B cell (primary cell): Measurements from ENCODE around the gene TTLL8. TPM values are rescaled to one million over a fixed set of nuclear protein-coding genes. Genes with fewer than 3 reads are reported as not detected.

ENCODE experiments used
- ATAC-seq: fragments of 200-7000 bp; cut with Tn5 transposase; one replicate; pipeline ENCODE4 v1.10.0; 2021; ENCODE audit warnings: low read depth, mild to moderate bottlenecking, moderate number of reproducible peaks, moderate library complexity
- CTCF ChIA-PET: fragments of 350-600 bp; sonication (Branson Sonifier 250); formaldehyde crosslinking; loops from one replicate; lab custom pipeline; 2021; ENCODE audit warnings: antibody characterized with exemption, inconsistent platforms; lab: Charles Lee
- POLR2A ChIA-PET: fragments of 350-600 bp; sonication (Branson Sonifier 250); formaldehyde crosslinking; loops from one replicate; lab custom pipeline; 2021; ENCODE audit warnings: antibody characterized with exemption; lab: Charles Lee
- DNase-seq: peaks from one replicate; pipeline ENCODE4 v3.0.0; 2013
- H2AFZ ChIP-seq: 2 replicates; pipeline ENCODE4 v1.6.1; 2012; ENCODE audit warnings: mild to moderate bottlenecking, low read depth, low read length; ENCODE audit not compliant: insufficient read depth, poor library complexity, severe bottlenecking
- H3K27ac ChIP-seq, 2 donors: 1 replicate in 1 of 2; 2 replicates in 1 of 2; pipeline ENCODE4 v1.5.1; 2012 to 2013; ENCODE audit warnings: low read length in 2 of 2, mild to moderate bottlenecking in 2 of 2, moderate library complexity in 1 of 2
- H3K27me3 ChIP-seq, 4 experiments: fragments of 200-600 bp in 1 of 4; sonication (generic) in 1 of 4; replicated peaks in 1 of 4; 1 replicate in 2 of 4; 2 replicates in 2 of 4; pipeline versions ENCODE4 v1.6.1 to v1.7.0; 2013 to 2016; ENCODE audit warnings: low read length in 3 of 4, mild to moderate bottlenecking in 2 of 4, mixed read lengths in 1 of 4, moderate library complexity in 1 of 4; ENCODE audit not compliant: insufficient read depth in 4 of 4, control insufficient read depth in 3 of 4; ENCODE audit errors: control extremely low read depth in 1 of 4
- H3K36me3 ChIP-seq, 2 experiments: replicated peaks in 1 of 2; 1 replicate in 1 of 2; 2 replicates in 1 of 2; pipeline versions ENCODE4 v1.6.1 to v1.7.1; 2013; ENCODE audit warnings: low read length in 1 of 2; ENCODE audit not compliant: insufficient read depth in 2 of 2, control insufficient read depth in 1 of 2; ENCODE audit errors: control extremely low read depth in 1 of 2, extremely low read depth in 1 of 2
- H3K4me1 ChIP-seq, 2 donors: fragments of 200-600 bp in 1 of 2; sonication (generic) in 1 of 2; 1 replicate in 1 of 2; 2 replicates in 1 of 2; pipeline versions ENCODE4 v1.5.1 to v1.6.1; 2013 to 2017; ENCODE audit warnings: low read length in 2 of 2; ENCODE audit not compliant: control insufficient read depth in 2 of 2, insufficient read depth in 2 of 2
- H3K4me2 ChIP-seq: replicated peaks from 2 replicates; pipeline ENCODE3; 2012; ENCODE audit warnings: mild to moderate bottlenecking, low read depth, low read length; ENCODE audit not compliant: poor library complexity, severe bottlenecking
- H3K4me3 ChIP-seq, 5 experiments: fragments of 200-600 bp in 1 of 5; sonication (generic) in 1 of 5; 1 replicate in 3 of 5; 2 replicates in 2 of 5; pipeline versions ENCODE4 v1.5.1 to v1.7.0; 2011 to 2016; ENCODE audit warnings: low read length in 4 of 5, mild to moderate bottlenecking in 4 of 5, low read depth in 2 of 5, control low read depth in 1 of 5, moderate library complexity in 1 of 5; ENCODE audit not compliant: insufficient read depth in 1 of 5; ENCODE audit errors: control extremely low read depth in 1 of 5, extremely low read depth in 1 of 5
- H3K79me2 ChIP-seq: fragments of 200-600 bp; sonication (generic); one replicate; pipeline ENCODE4 v1.6.0; 2016; ENCODE audit warnings: low read length; ENCODE audit not compliant: control insufficient read depth, insufficient read depth
- H3K9ac ChIP-seq: fragments of 200-600 bp; sonication (generic); 2 replicates; pipeline ENCODE4 v1.6.1; 2017; ENCODE audit warnings: mild to moderate bottlenecking, low read length, moderate library complexity
- H3K9me3 ChIP-seq, 3 donors: one replicate each; pipeline versions ENCODE4 v1.6.1 to v1.7.1; 2013; ENCODE audit warnings: low read length in 2 of 3; ENCODE audit not compliant: control insufficient read depth in 2 of 3, insufficient read depth in 1 of 3; ENCODE audit errors: control extremely low read depth in 1 of 3
- H4K20me1 ChIP-seq: 2 replicates; pipeline ENCODE4 v1.6.0; 2012; ENCODE audit warnings: mild to moderate bottlenecking, low read length; ENCODE audit not compliant: insufficient read depth, control insufficient read depth, poor library complexity, severe bottlenecking
- H3K27ac Mint-ChIP-seq: one replicate; pipeline ENCODE4 v1.8.0; 2021; ENCODE audit warnings: mixed read lengths
- H3K27me3 Mint-ChIP-seq: one replicate; pipeline ENCODE4 v1.8.0; 2021; ENCODE audit warnings: mixed read lengths
- H3K4me1 Mint-ChIP-seq: one replicate; pipeline ENCODE4 v1.8.0; 2021; ENCODE audit warnings: mixed read lengths
- H3K4me3 Mint-ChIP-seq: one replicate; pipeline ENCODE4 v1.8.0; 2021; ENCODE audit warnings: mixed read lengths
- H3K9me3 Mint-ChIP-seq: one replicate; pipeline ENCODE4 v1.8.0; 2022; ENCODE audit warnings: mixed read lengths; ENCODE audit not compliant: insufficient read depth
- EZH2 ChIP-seq: IDR thresholded peaks from 2 replicates; pipeline ENCODE4 v1.6.1; 2012; ENCODE audit warnings: borderline replicate concordance, low read depth, mild to moderate bottlenecking, moderate library complexity, low read length; ENCODE audit not compliant: insufficient read depth, poor library complexity, severe bottlenecking
- WGBS: methylation state at CpG from one replicate; pipeline ENCODE4 v1.1.5; 2013; ENCODE audit warnings: missing lambda C conversion rate; ENCODE audit not compliant: insufficient coverage; 5-methylcytosine and 5-hydroxymethylcytosine counted together
- intact Hi-C: fragments of 100-400 bp; cut with micrococcal nuclease; formaldehyde crosslinking; loops from one replicate; pipeline ENCODE4 v1.10.0; 2022
- polyA plus RNA-seq: library from polyadenylated mRNA; depleted of rRNA; stranded (reverse); fragments of >200 nt; gene quantifications from 2 replicates; pipeline ENCODE4 v1.2.3, GENCODE V29; 2012
- total RNA-seq, 2 donors: library from RNA; stranded (reverse); fragments of 120-200 nt in 1 of 2; gene quantifications; 1 replicate in 1 of 2; 2 replicates in 1 of 2; pipeline versions ENCODE4 v1.2.3 to v1.2.4, GENCODE V29; 2013 to 2022
- TF ChIP-seq, protein P1 (sequence below): fragments of 200-600 bp; IDR thresholded peaks from one replicate; pipeline ENCODE4 v1.8.0; 2022; ENCODE audit warnings: antibody characterized with exemption, mild to moderate bottlenecking

The TTLL8 gene
- total and polyA plus RNA-seq, 2 donors (not counting 1 experiment from before 2014, with no cell fraction given), result not detected

DNA sequence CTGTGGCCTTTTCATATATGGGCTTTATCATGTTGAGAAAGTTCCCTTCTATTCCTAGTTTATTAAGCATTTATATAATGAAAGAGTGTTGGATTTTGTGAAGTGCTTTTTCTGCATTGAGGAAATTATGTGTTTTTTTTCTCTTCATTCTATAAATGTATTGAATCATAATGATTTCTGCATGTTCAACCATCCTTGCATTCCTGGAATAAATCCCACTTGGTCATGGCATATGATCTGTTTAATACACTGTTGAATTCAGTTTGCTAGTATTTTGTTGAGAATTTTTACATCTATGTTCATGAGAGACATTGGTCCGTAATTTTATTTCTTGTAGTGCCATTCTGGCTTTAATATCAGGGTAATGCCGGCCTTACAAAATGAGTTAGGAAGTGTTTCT, 71.8 kb downstream of the TTLL8 start:
- Mint-ChIP-seq H3K27ac (no peak overlapping the region), H3K9me3 (peaks cover 10% of the 10 kb centered on the region), H3K27me3 (peaks cover 11% of the 10 kb centered on the region), H3K4me3 (no peak overlapping the region), H3K4me1 (peaks cover 10% of the 10 kb centered on the region)
- H3K4me3 ChIP-seq, result no peak overlapping the region
- intact Hi-C loops, result no loop called here
- H3K27me3 ChIP-seq, result peaks cover 0 to 11% (median 5%) of the 10 kb centered on the region in 4 experiments
- H3K4me1 ChIP-seq, result peaks cover 11 to 15% of the 10 kb centered on the region in 2 donors
- POLR2A ChIA-PET, result no interaction called here
- H3K9me3 ChIP-seq, result peaks cover 2 to 24% (median 13%) of the 10 kb centered on the region in 3 donors
- CTCF ChIA-PET, result interaction anchor here (0.6 to 0.8 kb wide), 2 partner anchors 8 to 116 kb away, joined by 3 to 4 read pairs; no protein-coding TSS in a partner anchor
- H3K4me2 ChIP-seq, result no peak overlapping the region
- DNase-seq, result no peak
- H3K79me2 ChIP-seq, result no peaks in the 10 kb centered on the region
- no CpG with 5 or more reads among the region's 2 CpGs for WGBS
- no peak overlapping the region for H2AFZ ChIP-seq
- TF ChIP-seq EZH2, result no peak
- TF ChIP-seq, protein P1, sequence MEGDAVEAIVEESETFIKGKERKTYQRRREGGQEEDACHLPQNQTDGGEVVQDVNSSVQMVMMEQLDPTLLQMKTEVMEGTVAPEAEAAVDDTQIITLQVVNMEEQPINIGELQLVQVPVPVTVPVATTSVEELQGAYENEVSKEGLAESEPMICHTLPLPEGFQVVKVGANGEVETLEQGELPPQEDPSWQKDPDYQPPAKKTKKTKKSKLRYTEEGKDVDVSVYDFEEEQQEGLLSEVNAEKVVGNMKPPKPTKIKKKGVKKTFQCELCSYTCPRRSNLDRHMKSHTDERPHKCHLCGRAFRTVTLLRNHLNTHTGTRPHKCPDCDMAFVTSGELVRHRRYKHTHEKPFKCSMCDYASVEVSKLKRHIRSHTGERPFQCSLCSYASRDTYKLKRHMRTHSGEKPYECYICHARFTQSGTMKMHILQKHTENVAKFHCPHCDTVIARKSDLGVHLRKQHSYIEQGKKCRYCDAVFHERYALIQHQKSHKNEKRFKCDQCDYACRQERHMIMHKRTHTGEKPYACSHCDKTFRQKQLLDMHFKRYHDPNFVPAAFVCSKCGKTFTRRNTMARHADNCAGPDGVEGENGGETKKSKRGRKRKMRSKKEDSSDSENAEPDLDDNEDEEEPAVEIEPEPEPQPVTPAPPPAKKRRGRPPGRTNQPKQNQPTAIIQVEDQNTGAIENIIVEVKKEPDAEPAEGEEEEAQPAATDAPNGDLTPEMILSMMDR, result no peak
- no peaks in the 10 kb centered on the region for H4K20me1 ChIP-seq
- no peak for ATAC-seq
- no peak overlapping the region for H3K9ac ChIP-seq
- no peaks in the 10 kb centered on the region for H3K36me3 ChIP-seq
- no peak overlapping the region for H3K27ac ChIP-seq

DNA sequence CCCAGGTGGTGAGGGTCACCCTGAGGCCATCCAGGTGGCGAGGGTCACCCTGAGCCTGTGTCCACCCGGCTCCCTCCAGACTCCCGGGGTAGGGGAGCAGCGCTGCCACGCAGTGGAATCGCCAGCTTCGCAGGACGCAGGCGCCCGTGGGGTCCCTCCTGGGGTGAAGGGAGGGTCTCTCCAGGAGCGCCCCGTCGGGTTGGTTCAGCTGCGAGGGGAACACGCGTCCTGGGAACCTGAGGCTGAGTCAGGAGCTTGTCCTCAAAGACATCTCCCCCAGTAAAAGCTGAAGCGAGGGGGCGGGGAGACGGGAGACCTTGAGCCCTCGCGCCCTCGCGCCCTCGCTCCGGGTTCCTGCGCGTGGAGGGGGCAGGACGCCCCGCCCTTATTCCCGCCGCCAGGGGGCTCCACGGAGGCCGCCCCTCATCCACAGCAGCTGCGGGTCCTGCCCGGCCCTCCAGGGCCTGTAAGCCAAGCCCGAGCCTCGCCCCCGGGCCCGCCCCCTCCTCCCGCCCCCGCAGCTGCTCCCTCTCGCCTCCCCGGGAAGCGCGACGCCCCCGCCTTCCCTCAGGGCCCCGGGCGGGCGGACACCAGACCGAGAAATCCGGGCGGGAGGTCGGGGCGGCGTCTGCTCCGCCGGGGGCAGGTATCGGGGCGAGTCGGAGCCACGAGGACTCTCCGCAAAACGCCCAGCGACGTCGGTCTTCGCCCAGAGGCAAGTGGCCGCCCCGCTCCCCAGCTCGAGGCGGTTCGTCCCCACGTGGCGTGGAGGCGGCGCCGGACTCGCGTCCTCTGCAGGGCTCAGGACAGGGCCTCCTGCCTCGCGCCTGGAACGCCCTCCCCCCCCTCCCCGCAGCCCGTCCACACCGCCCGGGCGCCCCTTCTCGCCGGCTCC, 74.7 kb downstream of the TTLL8 start:
- peaks cover 10% of the 10 kb centered on the region for H3K4me1 Mint-ChIP-seq
- intact Hi-C loops, result loop anchor here (5.0 kb wide), 1 partner anchor 34 kb away; no protein-coding TSS in a partner anchor
- H2AFZ ChIP-seq, result peak overlapping the region; percentile 64
- DNase-seq (peak; percentile 72), ATAC-seq (peak; percentile 74)
- peak overlapping the region; percentile 83 for H3K4me2 ChIP-seq
- H3K9me3 Mint-ChIP-seq, result peaks cover 14% of the 10 kb centered on the region
- H3K27me3 ChIP-seq, result peaks cover 0 to 11% (median 5%) of the 10 kb centered on the region in 4 experiments
- H3K4me1 ChIP-seq, result peaks cover 11 to 15% of the 10 kb centered on the region in 2 donors
- no peak overlapping the region for H3K27ac Mint-ChIP-seq
- WGBS, result 17% methylated on average over 80 of the region's 90 CpGs
- CTCF ChIA-PET, result interaction anchor here (1.0 to 6.3 kb wide), 9 partner anchors 10 to 66 kb away, joined by 3 to 40 read pairs (median 5); no protein-coding TSS in a partner anchor
- POLR2A ChIA-PET, result interaction anchor here (0.6 to 1.6 kb wide), 5 partner anchors 16 to 52 kb away, joined by 3 to 5 read pairs (median 4); no protein-coding TSS in a partner anchor
- peak overlapping the region; percentile 78 for H3K4me3 Mint-ChIP-seq
- H3K4me3 ChIP-seq, result peak overlapping the region in 4 of 5 experiments; percentile 24 to 40 (median 38)
- no peak overlapping the region for H3K9ac ChIP-seq
- peaks cover 18% of the 10 kb centered on the region for H3K27me3 Mint-ChIP-seq
- H3K9me3 ChIP-seq, result peaks cover 5 to 17% (median 13%) of the 10 kb centered on the region in 3 donors
- no peak overlapping the region for H3K27ac ChIP-seq
- TF ChIP-seq, protein P1, result peak; percentile 75
- no peak for TF ChIP-seq EZH2
- no peaks in the 10 kb centered on the region for H3K36me3 ChIP-seq
- no peaks in the 10 kb centered on the region for H3K79me2 ChIP-seq
- no peaks in the 10 kb centered on the region for H4K20me1 ChIP-seq
